Measurements from ENCODE around the gene CHST9.
"Not testable (repeated sequence)": the region's sequence is repeated elsewhere in the genome, so short reads cannot be mapped to it uniquely, and the experiment has no call there.

Gene CHST9

DNA sequence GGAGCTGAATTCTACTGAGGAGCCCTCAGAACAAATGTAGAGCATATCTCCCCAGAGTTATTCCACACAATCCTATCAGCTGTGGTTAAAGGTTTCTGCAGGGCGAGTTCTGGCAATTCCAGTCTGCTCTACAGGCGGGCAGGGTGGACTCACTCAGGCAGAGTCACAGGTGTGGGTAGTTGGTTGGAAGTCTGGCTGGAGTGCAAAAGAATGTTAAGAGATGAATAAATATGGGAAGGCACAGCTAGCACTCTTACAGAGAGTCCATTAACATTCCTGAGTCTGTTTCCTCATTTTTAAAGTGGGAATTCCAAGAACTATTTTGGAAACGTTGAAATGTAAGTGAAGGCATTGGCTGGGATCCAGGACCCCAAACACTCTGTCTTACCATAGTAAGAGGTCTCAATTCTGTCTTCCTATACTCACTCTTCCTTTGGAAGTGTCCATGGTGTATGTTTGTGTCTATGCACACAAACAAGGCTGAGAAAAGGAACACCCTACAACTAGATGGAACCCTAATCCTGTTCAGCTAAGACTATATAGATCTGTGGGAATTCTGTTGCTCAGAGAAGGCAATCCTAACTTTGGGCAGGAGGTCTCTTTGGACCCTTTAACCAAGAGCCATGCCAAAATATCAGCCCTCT lies 256.3 kb downstream of the CHST9 start:
- DNase-seq (ENCODE audit: low spot score), result no peak

DNA sequence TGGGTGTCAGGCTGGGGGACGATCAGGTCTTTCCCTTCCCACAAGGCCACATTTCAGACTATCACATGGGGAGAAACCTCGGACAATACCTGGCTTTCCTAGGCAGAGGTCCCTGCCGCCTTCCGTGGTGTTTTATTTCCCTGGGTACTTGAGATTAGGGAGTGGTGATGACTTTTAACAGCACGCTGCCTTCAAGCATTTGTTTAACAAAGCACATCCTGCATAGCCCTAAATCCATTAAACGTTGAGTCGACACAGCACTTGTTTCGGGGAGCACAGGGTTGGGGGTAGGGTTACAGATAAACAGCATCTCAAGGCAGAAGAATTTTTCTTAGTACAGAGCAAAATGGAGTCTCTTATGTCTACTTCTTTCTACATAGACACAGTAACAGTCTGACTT lies 257.3 kb downstream of the CHST9 start:
- DNase-seq (ENCODE audit: low spot score), result not testable (repeated sequence)

DNA sequence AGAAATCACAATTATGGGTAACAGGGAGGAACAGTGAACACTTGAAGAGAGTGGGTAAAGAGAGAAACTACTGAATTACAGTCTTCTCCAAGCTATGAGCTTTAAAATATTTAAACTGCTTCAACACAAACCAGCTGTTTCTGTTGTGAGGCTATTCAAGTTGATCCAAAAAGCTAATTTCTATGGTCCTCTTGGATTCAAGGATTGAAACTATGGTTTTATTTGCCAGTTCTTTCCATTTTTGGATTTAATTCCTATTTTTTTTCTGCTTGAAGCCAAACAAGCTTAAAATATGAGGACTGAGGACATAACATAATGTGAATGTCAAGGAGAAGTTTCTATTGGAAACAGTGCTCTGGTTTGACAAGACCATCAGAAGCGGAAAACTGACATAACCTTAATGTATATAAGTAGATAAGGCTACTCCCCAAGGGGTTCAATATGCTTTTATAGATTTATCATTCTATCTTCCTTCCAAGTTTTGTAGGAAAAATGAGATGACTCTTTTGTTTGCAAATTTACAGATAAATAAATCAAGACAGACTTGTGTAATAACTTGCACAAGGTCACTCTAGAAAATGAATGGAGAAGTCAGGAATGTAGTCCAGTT lies 258.9 kb downstream of the CHST9 start:
- DNase-seq (ENCODE audit: low spot score), result no peak

DNA sequence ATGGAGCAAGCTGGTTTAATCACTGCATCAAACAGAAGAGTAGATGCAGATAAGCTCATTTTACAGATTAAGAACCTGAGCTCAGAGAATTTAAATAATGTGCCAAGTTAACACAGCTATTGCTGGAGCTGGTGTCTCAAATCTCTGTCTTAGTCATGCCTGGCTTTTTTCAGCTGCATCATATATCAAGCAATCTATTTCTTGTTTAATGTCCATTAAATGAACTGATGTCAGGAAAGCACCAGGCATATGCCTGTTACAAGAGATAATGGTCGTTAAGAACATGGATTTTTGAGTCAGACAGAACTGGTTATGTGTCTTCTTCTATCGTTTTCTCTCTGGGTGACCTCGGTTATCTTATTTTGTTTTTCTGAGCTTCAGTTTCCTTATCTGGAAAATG lies 259.8 kb downstream of the CHST9 start:
- DNase-seq (ENCODE audit: low spot score), result no peak

DNA sequence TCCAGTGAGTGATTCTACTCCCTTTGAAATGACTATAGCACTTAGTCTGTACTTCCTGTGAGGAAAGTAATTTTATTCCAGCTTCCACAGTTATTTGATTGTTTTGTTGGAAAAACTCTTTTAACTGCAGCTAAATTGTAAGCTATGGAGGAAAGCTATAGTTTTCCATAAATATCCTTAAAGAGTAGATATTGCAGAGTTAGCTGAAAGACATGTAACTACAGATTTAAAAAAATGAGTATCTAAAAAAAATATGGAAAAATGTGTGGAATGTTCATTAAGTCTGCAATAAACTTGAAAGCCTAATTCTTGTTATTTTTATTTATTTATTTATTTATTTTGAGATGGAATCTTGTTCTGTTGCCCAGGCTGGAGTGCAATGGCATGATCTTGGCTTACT lies 262.8 kb downstream of the CHST9 start:
- no peak for DNase-seq (ENCODE audit: low spot score)

DNA sequence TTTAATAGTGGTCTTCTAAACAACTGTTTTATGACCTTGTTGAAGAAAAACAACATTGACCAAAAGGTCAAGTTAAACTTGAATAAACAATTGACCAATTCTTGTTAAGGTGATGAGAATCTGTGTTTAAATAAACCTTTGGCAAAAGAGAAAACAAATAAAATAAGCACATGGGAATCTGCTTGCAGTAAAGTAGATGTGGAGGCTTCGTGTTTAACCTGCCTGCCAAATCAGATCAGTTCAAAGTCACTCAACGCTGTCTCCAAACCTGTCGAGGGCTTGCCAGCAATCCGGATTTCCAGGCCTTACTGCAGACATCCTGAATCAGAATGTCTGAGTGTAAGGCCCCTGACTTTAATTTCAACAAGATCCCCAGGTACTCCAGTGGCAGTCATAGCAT lies 264.5 kb downstream of the CHST9 start:
- no peak for DNase-seq (ENCODE audit: low spot score)

DNA sequence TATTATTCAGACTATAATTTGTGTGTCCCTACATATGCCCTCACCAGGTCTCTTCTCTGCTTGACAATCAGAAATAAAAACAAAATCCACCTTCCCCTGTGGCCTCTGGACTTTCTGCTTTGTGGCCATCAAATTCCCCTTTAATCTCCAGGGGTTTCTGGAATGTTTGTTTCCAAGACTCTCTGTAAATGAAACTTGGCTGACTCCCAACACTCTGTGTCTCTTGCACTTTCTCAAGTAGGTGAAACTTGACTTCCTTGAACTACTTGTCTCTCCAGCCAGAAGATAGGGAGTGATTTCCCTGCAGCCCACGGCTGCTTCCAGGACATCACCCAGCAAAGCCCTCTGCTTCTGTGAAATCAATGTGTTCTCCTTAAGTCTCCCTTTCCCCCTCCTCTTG lies 265.5 kb downstream of the CHST9 start:
- DNase-seq (ENCODE audit: low spot score), result no peak

DNA sequence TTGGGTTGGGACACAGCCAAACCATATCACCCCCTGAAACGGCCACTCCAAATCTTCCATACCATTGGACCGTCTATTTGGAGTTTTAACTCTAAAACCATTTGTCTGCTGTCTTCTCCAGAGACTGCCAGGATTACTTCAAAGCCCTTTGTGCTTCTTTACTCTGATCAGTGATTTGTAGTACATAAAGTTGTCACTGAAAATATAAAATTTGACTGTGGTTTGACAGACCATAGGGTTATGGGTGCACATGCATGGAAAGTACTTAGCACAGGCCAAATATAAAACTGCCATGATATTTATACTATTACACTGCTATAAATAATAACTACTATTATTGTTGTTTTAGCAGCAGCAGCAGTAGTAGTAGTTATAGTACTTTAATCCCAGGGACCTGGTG lies 265.9 kb downstream of the CHST9 start:
- no peak for DNase-seq (ENCODE audit: low spot score)

DNA sequence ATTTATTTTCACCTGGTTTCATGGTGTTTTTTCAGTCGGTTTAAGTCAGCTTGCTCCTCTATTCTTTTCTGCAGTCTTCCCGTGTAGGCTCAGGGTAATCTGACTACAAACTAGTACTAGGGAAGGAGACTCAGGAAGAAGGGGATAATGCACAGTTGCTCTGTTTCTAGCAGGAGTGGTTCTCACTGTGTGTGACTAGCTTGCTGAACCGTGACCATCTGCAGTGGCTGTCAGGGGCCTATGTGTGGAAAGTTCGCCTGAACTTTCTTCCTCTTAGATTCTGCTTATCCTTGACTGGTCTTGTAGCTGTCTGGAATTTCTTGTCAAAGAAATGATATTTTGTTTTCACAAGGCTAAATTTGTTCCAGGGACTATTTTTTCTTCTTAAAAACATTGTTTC lies 273.3 kb downstream of the CHST9 start:
- DNase-seq (ENCODE audit: low spot score), result no peak

DNA sequence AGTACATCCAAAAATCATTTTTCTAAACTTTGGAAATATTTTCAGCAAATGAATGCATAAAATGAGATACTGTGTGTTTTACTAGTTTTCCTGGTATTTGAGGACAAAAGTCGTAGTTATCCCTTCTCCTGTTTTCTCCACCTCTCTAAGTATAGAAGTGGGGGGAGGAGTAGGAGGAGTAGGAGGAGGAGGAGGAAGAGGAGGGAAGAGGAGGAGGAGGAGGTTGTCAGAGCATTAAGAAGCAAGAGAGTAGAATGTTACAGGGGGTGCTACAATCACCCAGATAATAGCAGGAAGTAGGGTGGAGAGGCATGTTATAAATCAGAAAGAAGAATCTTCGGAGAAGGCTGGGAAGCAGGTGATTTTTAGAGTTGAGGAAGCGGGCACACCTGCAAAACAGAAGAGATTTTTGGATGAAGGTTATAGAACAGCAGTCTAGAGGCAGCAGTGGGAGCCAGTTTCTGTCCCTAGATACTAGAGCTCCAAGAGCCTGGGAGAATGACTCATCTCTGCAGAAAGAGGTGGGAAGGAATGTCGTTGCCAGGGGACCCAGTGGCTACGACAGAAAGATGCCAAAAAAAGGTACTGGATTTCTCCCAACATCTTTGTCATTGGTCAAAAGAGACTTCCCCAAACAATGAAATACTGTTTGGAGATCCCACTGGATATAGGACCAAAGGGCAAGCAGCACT lies 275.4 kb downstream of the CHST9 start:
- no peak for DNase-seq (ENCODE audit: low spot score)

DNA sequence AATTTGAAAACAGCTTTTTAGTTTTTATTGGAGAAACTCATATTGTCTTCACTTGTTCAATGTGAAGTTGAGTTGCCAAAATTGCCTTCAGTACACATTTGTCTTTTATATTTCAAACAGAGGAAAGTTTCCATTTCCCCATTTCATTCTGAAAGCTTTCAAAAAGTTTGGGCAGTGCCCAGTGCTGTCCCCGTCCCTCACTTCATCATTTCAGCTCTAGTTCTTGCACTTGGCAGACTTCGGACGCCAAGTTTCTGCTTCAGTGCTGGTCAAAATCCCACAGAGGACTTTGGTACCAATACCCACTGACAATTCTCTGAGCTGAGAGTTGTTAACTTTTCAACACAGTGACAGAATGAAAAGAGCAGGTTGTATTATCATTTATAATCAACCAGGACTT lies 276.2 kb downstream of the CHST9 start:
- no peak for DNase-seq (ENCODE audit: low spot score)

DNA sequence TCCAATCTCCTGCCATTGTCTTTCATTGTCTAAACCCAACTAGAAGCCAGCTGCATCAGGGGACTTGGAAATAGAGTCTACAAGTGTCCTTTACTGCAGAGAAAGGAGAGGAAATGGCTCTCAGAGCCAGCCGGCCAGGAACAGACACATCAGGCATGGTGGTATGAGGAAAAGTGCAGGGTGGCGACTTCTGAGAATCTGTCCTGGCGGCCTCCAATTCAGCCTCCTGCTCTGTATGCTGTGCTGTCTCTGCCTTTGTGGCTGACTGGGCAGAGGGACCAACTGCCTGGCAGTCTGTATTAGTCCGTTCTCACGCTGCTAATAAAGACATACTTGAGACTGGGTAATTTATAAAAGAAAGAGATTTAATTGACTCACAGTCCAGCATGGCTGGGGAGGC lies 282.8 kb downstream of the CHST9 start:
- DNase-seq (ENCODE audit: low spot score), result no peak

DNA sequence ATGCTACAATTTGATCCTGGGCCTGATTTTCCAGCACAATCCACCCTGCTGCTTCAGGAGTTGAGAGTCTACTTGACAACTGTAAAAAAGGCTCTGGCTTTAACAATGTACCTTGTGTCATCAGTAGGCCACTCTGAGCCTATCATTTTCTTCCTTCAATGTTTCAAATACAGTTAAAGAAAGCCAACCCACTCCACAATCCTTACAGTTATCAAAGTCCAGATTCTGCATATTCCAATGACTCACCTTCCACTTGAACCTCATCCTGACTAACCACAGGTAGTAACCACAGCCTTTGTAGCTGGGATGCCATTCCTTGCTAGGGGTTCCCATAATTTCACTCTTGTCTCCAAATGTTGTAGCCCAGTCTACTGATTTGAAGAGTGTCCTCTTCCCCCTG lies 284.1 kb downstream of the CHST9 start:
- no peak for DNase-seq (ENCODE audit: low spot score)

DNA sequence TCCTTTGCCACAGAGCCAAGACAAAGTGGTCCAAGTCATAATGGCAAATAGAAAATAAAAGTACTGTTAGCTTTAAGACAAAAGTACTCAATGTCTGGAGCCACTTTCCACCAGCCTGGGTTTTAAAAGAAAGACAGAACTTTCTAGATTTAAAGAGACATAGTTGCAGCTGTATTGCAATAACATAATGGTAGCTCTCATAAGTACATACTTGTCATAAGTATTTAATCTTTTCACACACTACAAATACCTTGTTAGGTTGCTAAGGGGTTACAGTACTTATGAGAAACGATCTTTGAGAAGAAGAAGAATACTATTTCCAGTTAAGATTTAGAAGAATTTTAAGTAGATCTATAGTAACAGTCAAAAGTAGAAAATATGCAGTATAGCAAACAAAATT lies 290.7 kb downstream of the CHST9 start:
- no peak for DNase-seq (ENCODE audit: low spot score)

DNA sequence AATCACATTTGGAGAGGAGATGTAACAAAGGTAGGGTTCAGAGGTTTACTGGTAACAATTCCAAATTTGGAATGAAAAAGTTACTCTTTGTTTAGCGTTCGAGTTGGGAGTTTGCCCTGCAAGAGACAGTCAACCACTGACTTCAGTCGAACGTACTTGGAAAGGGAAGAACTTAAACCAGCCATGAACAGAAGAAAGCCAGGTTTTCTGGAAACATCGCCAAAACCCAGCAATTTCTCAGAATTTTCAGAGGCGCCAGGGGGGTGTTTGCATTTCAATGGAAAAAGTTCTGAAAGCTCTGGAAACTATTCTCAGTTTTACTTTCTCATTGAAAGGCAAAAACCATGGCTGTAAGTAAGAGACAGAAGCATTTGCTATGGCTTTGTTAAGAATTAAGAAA lies 291.1 kb downstream of the CHST9 start:
- DNase-seq (ENCODE audit: low spot score), result no peak

DNA sequence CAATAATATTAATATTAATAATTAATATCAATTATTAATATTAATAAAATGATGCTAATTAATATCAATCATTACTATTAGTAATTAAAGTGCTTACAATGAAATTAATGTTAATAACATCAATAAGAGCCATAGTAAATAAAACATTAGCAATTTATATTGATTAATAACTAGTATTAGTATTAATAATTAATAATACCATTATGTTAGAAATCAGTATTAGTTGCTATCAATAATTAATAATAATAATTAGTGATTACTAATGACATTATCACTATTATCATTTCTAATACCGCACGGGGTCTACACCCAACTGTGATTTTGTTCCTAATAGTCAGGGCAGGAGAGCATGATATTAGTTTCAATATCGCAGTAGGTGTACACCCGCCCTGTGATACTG lies 296.8 kb downstream of the CHST9 start:
- no peak for DNase-seq (ENCODE audit: low spot score)

DNA sequence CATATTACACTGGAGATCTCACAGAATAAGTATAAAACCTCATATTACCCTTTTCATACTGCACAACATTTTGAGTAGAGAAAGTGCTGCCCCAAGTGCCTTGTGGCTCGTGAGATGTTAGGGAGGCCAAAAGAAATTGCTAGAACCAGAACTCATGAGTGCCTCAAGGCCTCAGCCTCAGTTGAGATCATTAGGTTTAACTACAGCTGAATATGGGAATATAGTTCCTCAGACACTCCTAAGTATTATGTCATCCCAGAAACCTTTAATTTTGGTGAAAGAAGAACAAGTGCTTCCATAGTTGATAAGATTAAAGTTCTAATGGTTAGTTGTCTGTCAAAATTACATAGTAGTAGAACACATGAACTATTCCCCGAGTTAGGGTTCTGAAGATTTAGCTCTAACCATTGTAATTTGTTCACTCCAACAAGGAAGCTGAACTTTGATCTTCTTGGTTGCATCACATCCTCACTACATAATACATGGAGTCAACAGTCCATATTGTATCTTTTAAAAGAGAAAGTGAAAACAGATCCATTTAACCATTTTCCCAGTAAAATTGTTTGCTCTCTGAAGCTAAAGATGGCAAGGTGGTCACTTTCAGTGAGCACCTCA lies 310.0 kb downstream of the CHST9 start:
- DNase-seq (ENCODE audit: low spot score), result no peak

DNA sequence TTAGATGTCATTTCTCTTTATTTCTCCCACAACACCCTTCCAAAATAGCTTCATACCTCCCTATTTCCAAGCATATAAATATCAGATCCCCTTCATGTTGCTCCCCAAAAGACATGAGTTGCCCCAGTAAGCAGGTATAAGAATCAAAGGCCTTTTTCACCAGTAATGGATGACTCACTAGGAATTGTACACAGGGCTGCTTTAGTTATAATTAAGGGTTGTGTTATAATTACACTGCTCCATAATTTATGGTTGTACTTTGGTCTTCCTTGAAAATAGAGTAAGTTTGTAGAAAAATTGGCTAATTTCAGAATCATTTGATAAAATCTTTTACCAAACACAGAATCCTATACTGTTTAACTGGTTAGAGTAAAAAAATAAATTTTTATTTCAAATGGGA lies 310.8 kb downstream of the CHST9 start:
- DNase-seq (ENCODE audit: low spot score), result no peak

DNA sequence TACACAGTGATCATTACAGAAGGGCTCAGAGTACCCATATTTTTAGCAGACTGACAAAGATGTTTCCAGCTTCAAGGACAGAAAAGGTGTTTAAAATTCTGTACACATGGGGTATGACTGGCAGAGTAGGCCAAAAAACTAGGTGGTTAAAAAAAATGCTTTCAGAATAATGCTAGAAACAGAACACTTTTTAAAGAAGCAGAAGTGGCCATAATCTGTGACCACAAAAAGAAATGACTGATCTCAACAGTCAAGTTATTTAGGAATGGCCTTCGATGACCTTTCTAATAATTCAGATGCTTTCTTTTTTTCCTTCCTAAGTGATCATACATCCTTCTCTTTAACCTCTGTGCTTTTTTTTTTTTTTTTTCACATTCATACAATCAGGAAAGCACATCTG lies 315.5 kb downstream of the CHST9 start:
- DNase-seq (ENCODE audit: low spot score), result no peak

DNA sequence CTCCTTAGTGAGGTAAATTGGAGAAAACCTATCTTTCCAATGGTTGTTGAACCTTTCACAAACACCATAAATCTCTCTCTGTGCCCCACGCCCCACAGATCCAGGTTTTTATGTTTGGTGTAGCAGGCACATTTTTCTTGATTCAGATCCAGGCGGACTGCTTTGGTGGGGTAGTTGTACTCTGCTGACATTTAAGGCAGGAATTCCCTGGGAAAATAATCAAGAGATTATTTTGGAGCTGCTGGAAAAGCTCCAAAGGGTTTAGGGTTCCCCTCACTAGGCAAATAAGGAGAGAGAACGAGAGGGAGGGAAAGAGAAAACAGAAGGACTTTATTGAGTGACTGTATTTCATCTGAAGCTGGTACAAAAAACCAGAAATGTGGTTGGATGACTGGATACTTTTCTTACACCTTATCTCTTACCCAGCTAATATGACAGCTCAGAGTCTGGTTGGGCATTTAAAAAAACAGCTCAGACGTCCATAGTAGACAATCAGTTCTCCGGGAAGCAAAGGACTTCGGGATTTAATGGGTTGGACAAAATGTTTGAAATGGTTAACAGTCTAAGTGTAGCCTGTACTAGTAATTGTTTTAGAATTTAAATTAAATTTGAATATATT lies 316.0 kb downstream of the CHST9 start:
- DNase-seq (ENCODE audit: low spot score), result no peak

DNA sequence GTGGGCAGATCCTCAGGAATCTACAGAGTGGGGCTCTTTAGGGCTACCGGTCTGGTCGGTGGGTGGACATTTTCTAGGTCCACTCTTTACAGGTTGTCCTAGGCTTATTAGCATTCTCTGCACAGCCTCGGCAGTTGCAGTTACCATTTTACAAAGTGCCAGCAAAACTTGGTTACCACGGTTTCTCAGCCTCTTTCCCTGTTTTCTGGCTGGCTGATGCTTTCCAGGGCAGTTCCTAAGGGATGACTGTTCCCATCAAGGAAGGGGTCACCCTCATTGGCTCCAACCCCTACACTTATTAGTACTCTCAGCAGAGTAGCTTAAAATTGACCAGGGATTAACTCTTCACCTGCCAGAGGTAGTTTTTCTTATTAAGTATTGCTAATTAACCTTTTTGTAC lies 317.6 kb downstream of the CHST9 start:
- no peak for DNase-seq (ENCODE audit: low spot score)

DNA sequence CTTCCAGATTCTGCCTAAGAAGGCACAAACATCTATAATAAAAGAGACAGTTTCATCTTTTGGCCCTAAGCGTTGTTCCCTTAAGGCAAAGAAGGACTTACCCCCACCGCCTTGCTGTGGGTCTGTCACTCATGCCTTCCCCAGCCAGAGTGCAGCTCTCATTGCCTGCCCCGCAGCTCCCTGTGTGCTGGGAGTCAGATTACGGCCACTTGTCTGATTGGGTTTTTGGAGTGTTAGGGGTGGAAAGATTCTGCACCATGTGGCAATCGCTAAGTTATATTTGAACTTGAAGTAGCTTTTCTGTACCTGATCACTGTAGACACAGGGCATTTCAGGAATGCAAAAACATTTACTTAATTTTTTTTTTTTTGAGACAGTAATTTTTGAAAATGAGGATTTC lies 319.6 kb downstream of the CHST9 start, which contains the start of gene AQP4:
Gene AQP4, minus strand, starts transcription at position 151 of the 400 bp plus-strand sequence. Its CDS starts 18 bp downstream, at position 133.
- DNase-seq (ENCODE audit: low spot score), result no peak

DNA sequence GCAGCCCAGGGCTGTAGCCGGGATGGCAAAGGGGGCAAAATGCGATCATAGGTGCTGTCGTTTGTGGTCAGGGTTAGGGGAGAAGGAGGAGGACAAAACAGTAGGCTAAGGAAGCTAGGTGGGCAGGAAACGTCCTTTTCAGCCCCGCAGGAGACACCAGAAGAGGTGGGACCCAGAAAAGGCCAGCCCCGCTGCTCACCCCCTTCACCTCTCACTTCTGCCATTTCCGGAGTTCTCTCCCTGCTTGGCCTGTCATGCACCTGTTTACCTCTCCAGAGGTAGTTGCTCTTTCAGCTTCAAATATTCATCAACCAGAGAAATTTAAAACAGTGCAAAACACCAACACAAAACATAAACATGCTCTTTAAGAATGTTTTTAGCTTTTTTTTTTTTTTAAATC lies 320.4 kb downstream of the CHST9 start:
- DNase-seq (ENCODE audit: low spot score), result no peak
